HEK293 (cell line): ENCODE data around the gene CHD5.
"Not testable (repeated sequence)": the region's sequence is repeated elsewhere in the genome, so short reads cannot be mapped to it uniquely, and the experiment has no call there.

Experiments
- TCF7L2 ChIP-seq: IDR thresholded peaks from 2 replicates; pipeline ENCODE4 v1.6.1; 2011; ENCODE audit warnings: low read depth, mild to moderate bottlenecking, inconsistent platforms, low read length, moderate library complexity, borderline replicate concordance
- ZBTB17 ChIP-seq: fragments of 450-650 bp; formaldehyde crosslinking; IDR thresholded peaks from 2 replicates; pipeline ENCODE4 v1.5.1; 2016; ENCODE audit warnings: missing biosample characterization, missing genetic modification characterization
- ZFP37 ChIP-seq: fragments of 450-650 bp; formaldehyde crosslinking; IDR thresholded peaks from 2 replicates; pipeline ENCODE4 v1.5.1; 2016; ENCODE audit warnings: missing biosample characterization, missing genetic modification characterization
- ZNF140 ChIP-seq: fragments of 450-650 bp; formaldehyde crosslinking; IDR thresholded peaks from 2 replicates; pipeline ENCODE4 v1.5.1; 2016; ENCODE audit warnings: missing biosample characterization, missing genetic modification characterization
- ZNF16 ChIP-seq: fragments of 450-650 bp; formaldehyde crosslinking; IDR thresholded peaks from 2 replicates; pipeline ENCODE4 v1.5.1; 2016; ENCODE audit warnings: low read depth, missing biosample characterization, missing genetic modification characterization
- ZNF175 ChIP-seq: fragments of 450-650 bp; formaldehyde crosslinking; IDR thresholded peaks from 2 replicates; pipeline ENCODE4 v1.5.1; 2016; ENCODE audit warnings: missing biosample characterization, missing genetic modification characterization
- ZNF274 ChIP-seq, 2 experiments: fragments of 200-500 bp in 1 of 2; fragments of 450-650 bp in 1 of 2; sonication (Bioruptor generic) in 1 of 2; formaldehyde crosslinking in 1 of 2; IDR thresholded peaks; 2 replicates each; pipeline versions ENCODE4 v1.5.1 to v1.6.1; 2014 to 2016; ENCODE audit warnings: borderline replicate concordance in 1 of 2, inconsistent platforms in 1 of 2, low read length in 1 of 2, missing biosample characterization in 1 of 2, missing genetic modification characterization in 1 of 2
- ZNF791 ChIP-seq: fragments of 450-650 bp; formaldehyde crosslinking; IDR thresholded peaks from 2 replicates; pipeline ENCODE4 v1.5.1; 2016; ENCODE audit warnings: missing biosample characterization, missing genetic modification characterization
- TF ChIP-seq, protein P1 (sequence below): fragments of 450-650 bp; formaldehyde crosslinking; IDR thresholded peaks from 2 replicates; pipeline ENCODE4 v1.5.1; 2016; ENCODE audit warnings: missing biosample characterization, missing genetic modification characterization
- TF ChIP-seq, protein P2 (sequence below): fragments of 450-650 bp; formaldehyde crosslinking; IDR thresholded peaks from 2 replicates; pipeline ENCODE4 v1.5.1; 2016; ENCODE audit warnings: missing biosample characterization, missing genetic modification characterization
- TF ChIP-seq, protein P3 (sequence below): fragments of 450-650 bp; formaldehyde crosslinking; IDR thresholded peaks from 2 replicates; pipeline ENCODE4 v1.5.1; 2017; ENCODE audit warnings: missing biosample characterization, mild to moderate bottlenecking, missing genetic modification characterization, moderate library complexity
- TF ChIP-seq, protein P4 (sequence below): fragments of 450-650 bp; formaldehyde crosslinking; IDR thresholded peaks from 2 replicates; pipeline ENCODE4 v1.5.1; 2016; ENCODE audit warnings: missing biosample characterization, missing genetic modification characterization, low read depth

DNA sequence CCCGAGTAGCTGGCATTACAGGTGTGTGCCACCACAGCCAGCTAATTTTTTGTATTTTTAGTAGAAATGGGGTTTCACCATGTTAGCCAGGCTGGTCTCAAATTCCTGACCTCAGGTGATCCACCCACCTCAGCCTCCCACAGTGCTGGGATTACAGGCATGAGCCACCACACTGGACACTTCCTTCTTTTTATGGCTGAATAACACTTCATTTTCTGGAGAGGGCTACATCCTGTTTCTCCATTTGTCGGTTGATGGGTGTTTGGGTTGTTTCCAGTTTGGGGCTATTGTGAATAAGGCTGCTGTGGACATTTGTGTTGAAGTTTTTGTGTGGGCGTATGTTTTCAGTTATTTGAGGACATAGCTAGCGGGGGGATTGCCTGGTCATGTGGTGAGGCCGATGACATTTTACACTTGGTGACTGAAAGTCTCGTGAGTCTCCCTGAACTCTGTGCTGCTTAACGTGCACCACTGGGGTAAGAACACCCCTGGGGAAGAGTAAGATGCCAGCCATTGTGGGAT, 116.5 kb downstream of the CHD5 start:
- TF ChIP-seq, protein P1, sequence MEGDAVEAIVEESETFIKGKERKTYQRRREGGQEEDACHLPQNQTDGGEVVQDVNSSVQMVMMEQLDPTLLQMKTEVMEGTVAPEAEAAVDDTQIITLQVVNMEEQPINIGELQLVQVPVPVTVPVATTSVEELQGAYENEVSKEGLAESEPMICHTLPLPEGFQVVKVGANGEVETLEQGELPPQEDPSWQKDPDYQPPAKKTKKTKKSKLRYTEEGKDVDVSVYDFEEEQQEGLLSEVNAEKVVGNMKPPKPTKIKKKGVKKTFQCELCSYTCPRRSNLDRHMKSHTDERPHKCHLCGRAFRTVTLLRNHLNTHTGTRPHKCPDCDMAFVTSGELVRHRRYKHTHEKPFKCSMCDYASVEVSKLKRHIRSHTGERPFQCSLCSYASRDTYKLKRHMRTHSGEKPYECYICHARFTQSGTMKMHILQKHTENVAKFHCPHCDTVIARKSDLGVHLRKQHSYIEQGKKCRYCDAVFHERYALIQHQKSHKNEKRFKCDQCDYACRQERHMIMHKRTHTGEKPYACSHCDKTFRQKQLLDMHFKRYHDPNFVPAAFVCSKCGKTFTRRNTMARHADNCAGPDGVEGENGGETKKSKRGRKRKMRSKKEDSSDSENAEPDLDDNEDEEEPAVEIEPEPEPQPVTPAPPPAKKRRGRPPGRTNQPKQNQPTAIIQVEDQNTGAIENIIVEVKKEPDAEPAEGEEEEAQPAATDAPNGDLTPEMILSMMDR (tag by site-specific recombination) = not testable (repeated sequence)
- not testable (repeated sequence) for TF ChIP-seq ZNF791 (tag by site-specific recombination); ZNF175 (tag by site-specific recombination); ZNF274 (IDR thresholded peaks at IDR 0.05; ENCODE audit: low read length); ZNF274 (tag by site-specific recombination; IDR thresholded peaks at IDR 0.05; ENCODE audit: borderline replicate concordance); ZNF16 (tag by site-specific recombination); TCF7L2; ZFP37 (tag by site-specific recombination); ZNF140 (tag by site-specific recombination); ZBTB17
- TF ChIP-seq, protein P2, sequence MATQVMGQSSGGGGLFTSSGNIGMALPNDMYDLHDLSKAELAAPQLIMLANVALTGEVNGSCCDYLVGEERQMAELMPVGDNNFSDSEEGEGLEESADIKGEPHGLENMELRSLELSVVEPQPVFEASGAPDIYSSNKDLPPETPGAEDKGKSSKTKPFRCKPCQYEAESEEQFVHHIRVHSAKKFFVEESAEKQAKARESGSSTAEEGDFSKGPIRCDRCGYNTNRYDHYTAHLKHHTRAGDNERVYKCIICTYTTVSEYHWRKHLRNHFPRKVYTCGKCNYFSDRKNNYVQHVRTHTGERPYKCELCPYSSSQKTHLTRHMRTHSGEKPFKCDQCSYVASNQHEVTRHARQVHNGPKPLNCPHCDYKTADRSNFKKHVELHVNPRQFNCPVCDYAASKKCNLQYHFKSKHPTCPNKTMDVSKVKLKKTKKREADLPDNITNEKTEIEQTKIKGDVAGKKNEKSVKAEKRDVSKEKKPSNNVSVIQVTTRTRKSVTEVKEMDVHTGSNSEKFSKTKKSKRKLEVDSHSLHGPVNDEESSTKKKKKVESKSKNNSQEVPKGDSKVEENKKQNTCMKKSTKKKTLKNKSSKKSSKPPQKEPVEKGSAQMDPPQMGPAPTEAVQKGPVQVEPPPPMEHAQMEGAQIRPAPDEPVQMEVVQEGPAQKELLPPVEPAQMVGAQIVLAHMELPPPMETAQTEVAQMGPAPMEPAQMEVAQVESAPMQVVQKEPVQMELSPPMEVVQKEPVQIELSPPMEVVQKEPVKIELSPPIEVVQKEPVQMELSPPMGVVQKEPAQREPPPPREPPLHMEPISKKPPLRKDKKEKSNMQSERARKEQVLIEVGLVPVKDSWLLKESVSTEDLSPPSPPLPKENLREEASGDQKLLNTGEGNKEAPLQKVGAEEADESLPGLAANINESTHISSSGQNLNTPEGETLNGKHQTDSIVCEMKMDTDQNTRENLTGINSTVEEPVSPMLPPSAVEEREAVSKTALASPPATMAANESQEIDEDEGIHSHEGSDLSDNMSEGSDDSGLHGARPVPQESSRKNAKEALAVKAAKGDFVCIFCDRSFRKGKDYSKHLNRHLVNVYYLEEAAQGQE (tag by site-specific recombination) = not testable (repeated sequence)
- TF ChIP-seq, protein P3, sequence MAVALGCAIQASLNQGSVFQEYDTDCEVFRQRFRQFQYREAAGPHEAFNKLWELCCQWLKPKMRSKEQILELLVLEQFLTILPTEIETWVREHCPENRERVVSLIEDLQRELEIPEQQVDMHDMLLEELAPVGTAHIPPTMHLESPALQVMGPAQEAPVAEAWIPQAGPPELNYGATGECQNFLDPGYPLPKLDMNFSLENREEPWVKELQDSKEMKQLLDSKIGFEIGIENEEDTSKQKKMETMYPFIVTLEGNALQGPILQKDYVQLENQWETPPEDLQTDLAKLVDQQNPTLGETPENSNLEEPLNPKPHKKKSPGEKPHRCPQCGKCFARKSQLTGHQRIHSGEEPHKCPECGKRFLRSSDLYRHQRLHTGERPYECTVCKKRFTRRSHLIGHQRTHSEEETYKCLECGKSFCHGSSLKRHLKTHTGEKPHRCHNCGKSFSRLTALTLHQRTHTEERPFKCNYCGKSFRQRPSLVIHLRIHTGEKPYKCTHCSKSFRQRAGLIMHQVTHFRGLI (tag by site-specific recombination) = not testable (repeated sequence)
- TF ChIP-seq, protein P4, sequence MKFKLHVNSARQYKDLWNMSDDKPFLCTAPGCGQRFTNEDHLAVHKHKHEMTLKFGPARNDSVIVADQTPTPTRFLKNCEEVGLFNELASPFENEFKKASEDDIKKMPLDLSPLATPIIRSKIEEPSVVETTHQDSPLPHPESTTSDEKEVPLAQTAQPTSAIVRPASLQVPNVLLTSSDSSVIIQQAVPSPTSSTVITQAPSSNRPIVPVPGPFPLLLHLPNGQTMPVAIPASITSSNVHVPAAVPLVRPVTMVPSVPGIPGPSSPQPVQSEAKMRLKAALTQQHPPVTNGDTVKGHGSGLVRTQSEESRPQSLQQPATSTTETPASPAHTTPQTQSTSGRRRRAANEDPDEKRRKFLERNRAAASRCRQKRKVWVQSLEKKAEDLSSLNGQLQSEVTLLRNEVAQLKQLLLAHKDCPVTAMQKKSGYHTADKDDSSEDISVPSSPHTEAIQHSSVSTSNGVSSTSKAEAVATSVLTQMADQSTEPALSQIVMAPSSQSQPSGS (tag by site-specific recombination) = not testable (repeated sequence)
